Panc1 (cell line): ENCODE results near the gene MKRN2OS. TPM values are rescaled to one million over a fixed set of nuclear protein-coding genes. Genes with fewer than 3 reads are reported as not detected.

Experiments used
- ATAC-seq: fragments of 200-7000 bp; cut with Tn5 transposase; 2 replicates; pipeline ENCODE4 v1.9.1; 2020; ENCODE audit warnings: mild to moderate bottlenecking, moderate library complexity
- BruUV-seq: library from RNA; stranded (reverse); fragments of 400-500 nt; replicated peaks from 2 replicates; lab custom pipeline; 2021; lab: Mats Ljungman, UMichigan
- CTCF ChIA-PET: fragments of 300-600 bp; sonication (Branson Sonifier 250); formaldehyde crosslinking; loops from one replicate; lab custom pipeline; 2022; ENCODE audit warnings: antibody characterized with exemption; lab: Charles Lee
- POLR2A ChIA-PET: fragments of 300-600 bp; sonication (Branson Sonifier 250); formaldehyde crosslinking; loops from one replicate; lab custom pipeline; 2022; ENCODE audit warnings: antibody characterized with exemption; lab: Charles Lee
- DNase-seq: peaks from one replicate; pipeline ENCODE4 v3.0.0-alpha.2; 2010; ENCODE audit warnings: low read depth, low spot score
- H3K27ac ChIP-seq: 2 replicates; pipeline ENCODE4 v1.5.1; 2011; ENCODE audit warnings: mild to moderate bottlenecking, low read length, inconsistent platforms
- H3K27me3 ChIP-seq: fragments of 200-500 bp; sonication (Bioruptor generic); 2 replicates; pipeline ENCODE4 v1.6.0; 2014; ENCODE audit warnings: low read length, inconsistent platforms; ENCODE audit not compliant: control insufficient read depth, insufficient read depth
- H3K36me3 ChIP-seq: fragments of 200-500 bp; sonication (Bioruptor generic); 2 replicates; pipeline ENCODE4 v1.5.1; 2014; ENCODE audit warnings: inconsistent platforms, mild to moderate bottlenecking, low read length, moderate library complexity; ENCODE audit not compliant: control insufficient read depth, insufficient read depth
- H3K4me1 ChIP-seq: 2 replicates; pipeline ENCODE4 v1.5.1; 2011; ENCODE audit warnings: inconsistent platforms, mild to moderate bottlenecking, low read length, moderate library complexity; ENCODE audit not compliant: control insufficient read depth, insufficient read depth
- H3K4me3 ChIP-seq, 2 experiments: 2 replicates each; pipeline ENCODE4 v1.5.1; 2011 to 2012; ENCODE audit warnings: low read depth in 2 of 2, low read length in 2 of 2, mild to moderate bottlenecking in 2 of 2, inconsistent platforms in 1 of 2, moderate library complexity in 1 of 2
- H3K9me3 ChIP-seq: fragments of 200-500 bp; sonication (Bioruptor generic); 2 replicates; pipeline ENCODE4 v1.5.1; 2014; ENCODE audit warnings: low read depth, mild to moderate bottlenecking, inconsistent platforms, low read length, moderate library complexity; ENCODE audit not compliant: control insufficient read depth, insufficient read depth
- CTCF ChIP-seq: fragments of 450-650 bp; IDR thresholded peaks from 2 replicates; pipeline ENCODE4 v1.5.1; 2017; ENCODE audit warnings: mild to moderate bottlenecking
- POLR2AphosphoS5 ChIP-seq: IDR thresholded peaks from 2 replicates; pipeline ENCODE4 v1.6.1; 2012; ENCODE audit warnings: mild to moderate bottlenecking, low read depth, low read length, moderate library complexity
- REST ChIP-seq, 2 experiments: IDR thresholded peaks; 2 replicates each; pipeline ENCODE4 v1.6.1; 2011 to 2012; ENCODE audit warnings: low read depth in 2 of 2, control low read depth in 1 of 2, low read length in 1 of 2, mild to moderate bottlenecking in 1 of 2, moderate library complexity in 1 of 2; ENCODE audit not compliant: insufficient read depth in 1 of 2
- SIN3A ChIP-seq: IDR thresholded peaks from 2 replicates; pipeline ENCODE4 v1.6.1; 2012; ENCODE audit warnings: low read depth, mild to moderate bottlenecking, low read length, moderate library complexity, borderline replicate concordance; ENCODE audit not compliant: insufficient read depth
- TCF7L2 ChIP-seq: IDR thresholded peaks from 2 replicates; pipeline ENCODE4 v1.6.1; 2011; ENCODE audit warnings: mild to moderate bottlenecking, low read depth, low read length, inconsistent platforms
- in situ Hi-C: cut with HindIII; loops from 2 replicates; pipeline ENCODE4 v1.10.0; 2016; ENCODE audit warnings: low sequenced_read_pairs, low pct_unique_long_range_greater_than_20kb
- intact Hi-C: fragments of 100-400 bp; cut with micrococcal nuclease; formaldehyde crosslinking; loops from one replicate; pipeline ENCODE4 v1.10.0; 2022; ENCODE audit not compliant: unreplicated experiment
- total RNA-seq: library from RNA; stranded (reverse); gene quantifications from one replicate; pipeline ENCODE4 v1.2.1, GENCODE V29; 2021; ENCODE audit not compliant: unreplicated experiment

MKRN2OS gene
- total RNA-seq, 1 experiment from 2014 or later: not detected

- Histone ChIP-seq H3K27me3 (no peaks in the 10 kb centered on the region), H3K4me1 (no peaks in the 10 kb centered on the region), H3K36me3 (peaks cover 4% of the 10 kb centered on the region), H3K9me3 (no peaks in the 10 kb centered on the region), H3K4me3 (no peak overlapping the region), H3K27ac (no peak overlapping the region)
- TF ChIP-seq REST (IDR thresholded peaks at IDR 0.05; ENCODE audit: insufficient read depth in 1 of 2, low read depth in 2 of 2, low read length in 1 of 2): no peak
- TF ChIP-seq CTCF: no peak
- TF ChIP-seq SIN3A: no peak
- no peak for TF ChIP-seq POLR2AphosphoS5
- no peak for TF ChIP-seq TCF7L2
- ChIA-PET CTCF (no interaction called here), POLR2A (no interaction called here)
- in situ Hi-C loops: no loop called here
- intact Hi-C loops: no loop called here
- no TSS peak for BruUV-seq
- ATAC-seq (no peak), DNase-seq (no peak)
Observed at GRCh38 chr3:12591997-12592715, 46.9 kb upstream of the MKRN2OS start.

- no peak for ATAC-seq
- TF ChIP-seq POLR2AphosphoS5 (no peak), CTCF (no peak), SIN3A (no peak), REST (IDR thresholded peaks at IDR 0.05; ENCODE audit: insufficient read depth in 1 of 2, low read depth in 2 of 2, low read length in 1 of 2) (no peak), TCF7L2 (no peak)
- no TSS peak for BruUV-seq
- Histone ChIP-seq H3K27ac (no peak overlapping the region), H3K9me3 (no peaks in the 10 kb centered on the region), H3K36me3 (peaks cover 5% of the 10 kb centered on the region), H3K4me1 (no peaks in the 10 kb centered on the region), H3K27me3 (no peaks in the 10 kb centered on the region), H3K4me3 (no peak overlapping the region)
- CTCF ChIA-PET: no interaction called here
- in situ Hi-C loops: no loop called here
- no peak for DNase-seq
- intact Hi-C loops: no loop called here
- POLR2A ChIA-PET: interaction anchor here (0.7 kb wide), 1 partner anchor 99 kb away, joined by 3 read pairs; no protein-coding TSS in a partner anchor
Observed at GRCh38 chr3:12591456-12591855, 46.2 kb upstream of the MKRN2OS start.
